RWPE1 (cell line): ENCODE measurements around the gene GAS2.

Experiments
- CTCF ChIA-PET: fragments of 350-600 bp; sonication (Branson Sonifier 250); formaldehyde crosslinking; extraction: SDS; loops from one replicate; lab custom pipeline; 2021; lab: Yijun Ruan, JAX
- POLR2A ChIA-PET: fragments of 400-600 bp; formaldehyde crosslinking; extraction: SDS; loops from one replicate; lab custom pipeline; 2020; ENCODE audit warnings: antibody characterized with exemption; ENCODE audit not compliant: low non-redundant PET; lab: Yijun Ruan, JAX
- DNase-seq: peaks from one replicate; pipeline ENCODE4 v3.0.0; 2012; ENCODE audit warnings: low spot score
- H3K27ac ChIP-seq: fragments of 450-650 bp; 2 replicates; pipeline ENCODE4 v1.5.1; 2017
- CTCF ChIP-seq: fragments of 450-650 bp; conservative IDR thresholded peaks from 2 replicates; pipeline ENCODE4 v1.5.1; 2017; ENCODE audit warnings: low read depth, mild to moderate bottlenecking

GAS2 gene

GRCh38 chr11:22822203-22822602, 155.8 kb downstream of the GAS2 start:
- CTCF ChIA-PET = interaction anchor here (0.7 kb wide), 1 partner anchor 135 kb away, joined by 3 read pairs; no protein-coding TSS in a partner anchor
- no peak for DNase-seq
- H3K27ac ChIP-seq = no peak overlapping the region
- TF ChIP-seq CTCF = no peak
- POLR2A ChIA-PET = no interaction called here

- no peak for TF ChIP-seq CTCF
- POLR2A ChIA-PET = no interaction called here
- CTCF ChIA-PET = interaction anchor here (0.9 kb wide), 1 partner anchor 41 kb away, joined by 3 read pairs; no protein-coding TSS in a partner anchor
- no peak overlapping the region for H3K27ac ChIP-seq
- no peak for DNase-seq
Measured at GRCh38 chr11:22828373-22828772, 162.0 kb downstream of the GAS2 start.

- peak; percentile 49 for TF ChIP-seq CTCF
- peak within 1 kb of the TSS; percentile 48 for H3K27ac ChIP-seq
- peak; percentile 88 for DNase-seq
- POLR2A ChIA-PET = interaction anchor here (0.5 to 0.6 kb wide), 3 partner anchors 91 to 289 kb away, joined by 3 to 5 read pairs (median 3); no protein-coding TSS in a partner anchor
- CTCF ChIA-PET = interaction anchor here (0.9 kb wide), 1 partner anchor 42 kb away, joined by 3 read pairs; no protein-coding TSS in a partner anchor
Measured at GRCh38 chr11:22829231-22830081, 163.0 kb downstream of the GAS2 start, which contains the start of gene SVIP. Gene SVIP (minus strand): TSS chr11:22829801. CDS start chr11:22829748, 53 bp downstream.

- POLR2A ChIA-PET = interaction anchor here (0.5 to 0.6 kb wide), 2 partner anchors 92 to 154 kb away, joined by 3 read pairs; no protein-coding TSS in a partner anchor
- TF ChIP-seq CTCF = peak; percentile 13; the same call in 1 of the 2 replicates
- no peak for DNase-seq
- CTCF ChIA-PET = no interaction called here
- no peak overlapping the region for H3K27ac ChIP-seq
Measured at GRCh38 chr11:22830082-22830414, 163.6 kb downstream of the GAS2 start.

GRCh38 chr11:22832315-22833015, 166.1 kb downstream of the GAS2 start:
- ChIA-PET CTCF (no interaction called here), POLR2A (no interaction called here)
- no peak for TF ChIP-seq CTCF
- DNase-seq = no peak
- H3K27ac ChIP-seq = no peak overlapping the region

GRCh38 chr11:22846726-22847125, 180.3 kb downstream of the GAS2 start:
- CTCF ChIA-PET = no interaction called here

More at GRCh38 chr11:22846726-22847125, 180.3 kb downstream of the GAS2 start:
- POLR2A ChIA-PET = no interaction called here
- no peak overlapping the region for H3K27ac ChIP-seq
- no peak for TF ChIP-seq CTCF
- no peak for DNase-seq
